Endothelial cell (in vitro differentiated cells): ENCODE data around the gene MYOCD. TPM values are rescaled to one million over a fixed set of nuclear protein-coding genes. Genes with fewer than 3 reads are reported as not detected.

Experiments used
- DNase-seq: peaks from one replicate; pipeline ENCODE4 v3.0.0; 2021; ENCODE audit warnings: low spot score
- H3K27ac Mint-ChIP-seq: one replicate; pipeline ENCODE4 v1.8.0; 2021; ENCODE audit warnings: mixed read lengths, inconsistent platforms; ENCODE audit not compliant: unreplicated experiment
- H3K27me3 Mint-ChIP-seq: one replicate; pipeline ENCODE4 v1.8.0; 2021; ENCODE audit warnings: mild to moderate bottlenecking, moderate library complexity, mixed read lengths, inconsistent platforms; ENCODE audit not compliant: unreplicated experiment
- H3K36me3 Mint-ChIP-seq: one replicate; pipeline ENCODE4 v1.8.0; 2021; ENCODE audit warnings: mild to moderate bottlenecking, low read depth, mixed read lengths, inconsistent platforms; ENCODE audit not compliant: unreplicated experiment
- H3K4me1 Mint-ChIP-seq: one replicate; pipeline ENCODE4 v1.8.0; 2021; ENCODE audit warnings: mild to moderate bottlenecking, mixed read lengths, inconsistent platforms; ENCODE audit not compliant: unreplicated experiment
- H3K4me3 Mint-ChIP-seq: one replicate; pipeline ENCODE4 v1.8.0; 2021; ENCODE audit warnings: mild to moderate bottlenecking, mixed read lengths, inconsistent platforms; ENCODE audit not compliant: unreplicated experiment
- H3K9me3 Mint-ChIP-seq: one replicate; pipeline ENCODE4 v1.8.0; 2021; ENCODE audit warnings: mixed read lengths, inconsistent platforms; ENCODE audit not compliant: unreplicated experiment
- total RNA-seq: library from RNA; stranded (reverse); fragmentation: NEBNext Ultra II Directional; extraction: Animal tissue kit (Norgen Biotek cat#: 25700); gene quantifications from one replicate; pipeline ENCODE4 v1.2.1, GENCODE V29; 2021; ENCODE audit not compliant: unreplicated experiment
- TF ChIP-seq, protein P1 (sequence below): fragments of 200-600 bp; sonication (generic); IDR thresholded peaks from one replicate; pipeline ENCODE4 v1.5.0; 2021; ENCODE audit warnings: antibody characterized with exemption; ENCODE audit not compliant: unreplicated experiment

MYOCD gene
- total RNA-seq, 1 donor from 2014 or later, result 0.38 TPM

DNA sequence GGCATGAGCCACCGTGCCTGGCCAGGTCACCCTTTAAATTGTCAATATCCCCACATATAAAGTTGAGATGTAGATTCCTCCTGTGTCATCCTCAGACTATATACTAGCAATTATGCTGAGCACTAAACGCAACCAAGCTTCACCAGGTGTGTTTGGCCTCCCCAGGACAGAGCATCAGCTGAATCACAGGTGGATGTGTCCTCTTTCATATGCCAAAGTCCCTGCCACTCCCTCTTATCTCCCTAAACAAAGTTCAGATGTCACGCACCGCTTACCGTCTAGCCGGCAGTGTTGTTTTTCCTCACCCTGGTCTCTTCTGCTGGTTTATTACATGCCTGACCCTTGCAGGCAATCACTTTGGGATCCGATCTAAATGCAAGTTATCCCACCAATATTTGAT lies 79.8 kb downstream of the MYOCD start:
- H3K4me3 Mint-ChIP-seq, result no peak overlapping the region
- DNase-seq, result no peak
- peaks cover 4% of the 10 kb centered on the region for H3K27me3 Mint-ChIP-seq
- no peak overlapping the region for H3K27ac Mint-ChIP-seq
- H3K36me3 Mint-ChIP-seq, result no peaks in the 10 kb centered on the region
- no peaks in the 10 kb centered on the region for H3K9me3 Mint-ChIP-seq
- TF ChIP-seq, protein P1, sequence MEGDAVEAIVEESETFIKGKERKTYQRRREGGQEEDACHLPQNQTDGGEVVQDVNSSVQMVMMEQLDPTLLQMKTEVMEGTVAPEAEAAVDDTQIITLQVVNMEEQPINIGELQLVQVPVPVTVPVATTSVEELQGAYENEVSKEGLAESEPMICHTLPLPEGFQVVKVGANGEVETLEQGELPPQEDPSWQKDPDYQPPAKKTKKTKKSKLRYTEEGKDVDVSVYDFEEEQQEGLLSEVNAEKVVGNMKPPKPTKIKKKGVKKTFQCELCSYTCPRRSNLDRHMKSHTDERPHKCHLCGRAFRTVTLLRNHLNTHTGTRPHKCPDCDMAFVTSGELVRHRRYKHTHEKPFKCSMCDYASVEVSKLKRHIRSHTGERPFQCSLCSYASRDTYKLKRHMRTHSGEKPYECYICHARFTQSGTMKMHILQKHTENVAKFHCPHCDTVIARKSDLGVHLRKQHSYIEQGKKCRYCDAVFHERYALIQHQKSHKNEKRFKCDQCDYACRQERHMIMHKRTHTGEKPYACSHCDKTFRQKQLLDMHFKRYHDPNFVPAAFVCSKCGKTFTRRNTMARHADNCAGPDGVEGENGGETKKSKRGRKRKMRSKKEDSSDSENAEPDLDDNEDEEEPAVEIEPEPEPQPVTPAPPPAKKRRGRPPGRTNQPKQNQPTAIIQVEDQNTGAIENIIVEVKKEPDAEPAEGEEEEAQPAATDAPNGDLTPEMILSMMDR, result no peak
- H3K4me1 Mint-ChIP-seq, result no peaks in the 10 kb centered on the region

DNA sequence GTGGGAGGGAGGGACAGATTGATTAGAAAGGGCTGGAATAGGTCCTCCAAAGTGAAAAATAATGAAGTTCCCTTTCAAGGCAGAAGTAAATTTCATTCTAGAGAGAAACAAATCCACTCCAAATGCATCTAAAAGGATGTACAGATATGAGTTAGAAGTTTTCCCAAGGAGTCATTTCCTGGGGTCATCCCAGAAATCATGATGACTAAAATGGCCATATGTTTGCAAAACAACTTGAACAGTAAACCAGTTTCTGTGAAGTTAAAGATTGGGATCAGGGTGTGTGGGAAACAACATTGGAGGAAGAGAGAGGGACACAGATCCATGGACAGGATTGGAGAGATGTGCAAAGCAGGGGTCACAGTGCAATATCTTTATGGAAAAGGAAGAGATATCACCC lies 91.1 kb downstream of the MYOCD start:
- H3K27me3 Mint-ChIP-seq, result peaks cover 3% of the 10 kb centered on the region
- peaks cover 3% of the 10 kb centered on the region for H3K9me3 Mint-ChIP-seq
- H3K27ac Mint-ChIP-seq, result no peak overlapping the region
- peaks cover 3% of the 10 kb centered on the region for H3K4me1 Mint-ChIP-seq
- H3K4me3 Mint-ChIP-seq, result no peak overlapping the region
- TF ChIP-seq, protein P1, result no peak
- no peaks in the 10 kb centered on the region for H3K36me3 Mint-ChIP-seq
- no peak for DNase-seq

DNA sequence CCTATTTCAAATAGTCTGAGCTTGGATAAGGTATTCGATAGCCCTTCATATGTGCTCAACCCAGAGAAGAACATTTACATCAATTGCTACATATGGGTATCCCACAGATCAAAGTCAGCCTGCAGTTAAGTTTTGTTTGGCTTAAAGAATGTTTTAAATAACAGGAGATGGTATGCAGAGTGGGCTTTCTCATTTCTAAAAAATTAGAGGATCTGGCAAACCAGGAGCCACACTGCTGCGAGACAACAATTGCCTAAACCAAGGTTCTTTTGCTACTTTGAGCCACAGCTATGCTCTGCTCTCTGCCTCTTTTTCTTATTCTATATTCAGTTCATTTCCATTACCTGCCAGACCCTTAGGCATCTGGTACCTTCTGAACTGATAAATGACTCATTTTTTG lies 93.4 kb downstream of the MYOCD start:
- Mint-ChIP-seq H3K4me3 (no peak overlapping the region), H3K36me3 (no peaks in the 10 kb centered on the region), H3K9me3 (peaks cover 3% of the 10 kb centered on the region), H3K27me3 (peaks cover 2% of the 10 kb centered on the region), H3K27ac (no peak overlapping the region), H3K4me1 (peaks cover 3% of the 10 kb centered on the region)
- no peak for DNase-seq
- TF ChIP-seq, protein P1, result no peak

DNA sequence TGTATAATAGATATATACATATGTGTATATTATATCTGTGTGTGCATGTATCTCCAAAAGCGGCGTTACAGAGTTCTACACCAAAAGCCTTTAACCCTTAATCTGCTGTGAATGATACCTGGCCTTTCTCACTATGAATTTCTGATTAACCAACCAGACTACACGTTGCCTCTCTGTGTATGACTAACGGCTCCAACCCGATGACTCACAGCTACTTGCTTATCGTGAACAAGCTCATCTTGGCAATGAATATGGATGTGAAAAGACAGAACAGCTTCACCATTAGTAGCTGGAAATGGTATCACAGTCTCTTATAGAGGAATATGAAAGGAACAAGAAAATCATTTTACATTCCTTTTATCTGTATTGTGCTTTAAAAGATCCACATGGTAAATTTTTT lies 99.9 kb downstream of the MYOCD start:
- H3K4me1 Mint-ChIP-seq, result no peaks in the 10 kb centered on the region
- H3K27me3 Mint-ChIP-seq, result no peaks in the 10 kb centered on the region
- DNase-seq, result no peak

DNA sequence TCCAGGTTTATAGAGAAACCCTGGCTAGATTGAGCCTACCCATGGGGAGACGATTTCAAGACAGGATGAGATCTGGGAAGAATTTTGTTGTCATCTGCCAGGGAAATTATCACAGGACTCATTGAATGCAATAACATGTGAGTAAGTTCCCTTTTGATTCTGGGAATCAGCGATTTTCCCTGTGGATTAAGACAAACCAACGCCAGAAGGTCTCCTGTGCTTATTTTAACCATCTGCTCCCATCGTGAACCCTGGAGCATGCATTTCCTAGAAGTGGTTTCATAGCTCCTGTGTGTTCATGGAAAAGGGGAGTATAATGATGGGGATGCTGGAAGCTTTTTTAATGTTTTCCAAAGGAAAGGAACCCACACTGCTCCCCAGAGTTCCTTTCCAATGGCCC lies 102.6 kb downstream of the MYOCD start:
- DNase-seq, result no peak
- Mint-ChIP-seq H3K36me3 (no peaks in the 10 kb centered on the region), H3K9me3 (no peaks in the 10 kb centered on the region), H3K4me3 (no peak overlapping the region), H3K4me1 (no peaks in the 10 kb centered on the region), H3K27me3 (no peaks in the 10 kb centered on the region), H3K27ac (no peak overlapping the region)
- TF ChIP-seq, protein P1, result no peak

More for the DNA sequence above, 99.9 kb downstream of the MYOCD start:
- Mint-ChIP-seq H3K27ac (no peak overlapping the region), H3K9me3 (peaks cover 3% of the 10 kb centered on the region), H3K4me3 (no peak overlapping the region), H3K36me3 (no peaks in the 10 kb centered on the region)
- TF ChIP-seq, protein P1, result no peak
